Sigmoid colon (tissue), 4 donors: ENCODE data around the gene POLG2.

ENCODE experiments used
- CTCF ChIP-seq, 4 experiments: fragments of 450-650 bp in 3 of 4; fragments of 200-600 bp in 1 of 4; IDR thresholded peaks; one replicate each; pipeline ENCODE4 v1.5.1; 2016 to 2019; ENCODE audit warnings: antibody characterized with exemption in 4 of 4, mild to moderate bottlenecking in 3 of 4, moderate library complexity in 2 of 4
- POLR2A ChIP-seq, 2 donors: fragments of 450-650 bp; IDR thresholded peaks; one replicate each; pipeline ENCODE4 v1.6.1; 2016; ENCODE audit warnings: antibody characterized with exemption in 2 of 2, mild to moderate bottlenecking in 2 of 2, moderate library complexity in 2 of 2
- POLR2AphosphoS5 ChIP-seq, 4 donors: sonication (generic); formaldehyde crosslinking; IDR thresholded peaks; one replicate each; pipeline ENCODE4 v1.6.1; 2017; ENCODE audit warnings: antibody characterized with exemption in 4 of 4

- TF ChIP-seq CTCF (IDR thresholded peaks at IDR 0.05), result no peak
- TF ChIP-seq POLR2A (IDR thresholded peaks at IDR 0.05), result no peak
- peak in 2 of 4 donors; percentile 4 to 23 for TF ChIP-seq POLR2AphosphoS5 (IDR thresholded peaks at IDR 0.05)
Measured at GRCh38 chr17:64540118-64540776, 43.4 kb upstream of the POLG2 start.
